ENCODE data around the gene DMRTA1.

DNA sequence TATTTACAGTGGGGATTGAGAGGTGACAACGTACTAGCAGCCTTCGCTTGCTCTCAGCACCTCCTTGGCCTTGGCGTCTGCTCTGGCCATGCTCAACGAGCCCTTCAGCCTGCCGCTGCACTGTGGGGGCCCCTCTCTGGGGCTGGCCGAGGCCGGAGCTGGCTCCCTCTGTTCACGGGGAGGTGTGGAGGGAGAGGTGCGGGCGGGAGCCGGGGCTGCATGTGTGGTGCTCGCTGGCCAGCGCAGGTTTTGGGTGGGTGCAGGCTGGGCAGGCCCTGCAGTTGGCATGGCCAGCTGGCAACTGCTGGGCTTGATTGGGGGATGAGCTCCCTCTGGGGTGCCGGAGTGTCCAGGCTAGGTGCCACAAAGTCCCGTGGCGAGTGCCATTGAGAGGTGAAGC is 5.8 kb upstream of the DMRTA1 start:
- TF ChIP-seq HDGF (IDR thresholded peaks at IDR 0.05; ENCODE audit: borderline replicate concordance) (no peak), FOXM1 (IDR thresholded peaks at IDR 0.05; ENCODE audit: borderline replicate concordance) (no peak), TARDBP (IDR thresholded peaks at IDR 0.05) (no peak), FOXA1 (IDR thresholded peaks at IDR 0.05) (no peak), ELF4 (IDR thresholded peaks at IDR 0.05) (no peak), SP1 (IDR thresholded peaks at IDR 0.05) (no peak), BHLHE40 (IDR thresholded peaks at IDR 0.05; ENCODE audit: borderline replicate concordance) (no peak), FOXK2 (IDR thresholded peaks at IDR 0.05) (no peak), CTBP1 (IDR thresholded peaks at IDR 0.05; ENCODE audit: borderline replicate concordance) (no peak), SUZ12 (IDR thresholded peaks at IDR 0.05) (no peak), NFRKB (IDR thresholded peaks at IDR 0.05) (no peak), ARNT (IDR thresholded peaks at IDR 0.05) (no peak), LEF1 (IDR thresholded peaks at IDR 0.05; ENCODE audit: borderline replicate concordance) (no peak)
